Smooth muscle cell (in vitro differentiated cells): Measurements from ENCODE around the gene HNRNPM. TPM values are rescaled to one million over a fixed set of nuclear protein-coding genes. Genes with fewer than 3 reads are reported as not detected.

Experiments used
- DNase-seq: peaks from one replicate; lab custom pipeline; 2025; ENCODE audit not compliant: unreplicated experiment; lab: John Stamatoyannopoulos, UW
- H2AFZ ChIP-seq: fragments of 200-600 bp; sonication (generic); 2 replicates; pipeline ENCODE4 v1.6.0; 2016; ENCODE audit warnings: antibody characterized with exemption, low read depth, mild to moderate bottlenecking
- H3F3A ChIP-seq: fragments of 200-600 bp; sonication (generic); 2 replicates; pipeline ENCODE4 v1.6.0; 2017; ENCODE audit warnings: antibody characterized with exemption, low read depth
- H3K27ac ChIP-seq: fragments of 200-600 bp; sonication (generic); 2 replicates; pipeline ENCODE4 v1.5.1; 2016; ENCODE audit warnings: low read depth, mild to moderate bottlenecking
- H3K27me3 ChIP-seq: fragments of 200-600 bp; sonication (generic); 2 replicates; pipeline ENCODE4 v1.6.1; 2016; ENCODE audit warnings: low read depth, mild to moderate bottlenecking
- H3K36me3 ChIP-seq: fragments of 200-600 bp; sonication (generic); 2 replicates; pipeline ENCODE4 v1.5.1; 2016; ENCODE audit warnings: low read depth
- H3K4me1 ChIP-seq: fragments of 200-600 bp; sonication (generic); 2 replicates; pipeline ENCODE4 v1.5.1; 2016; ENCODE audit warnings: low read depth
- H3K4me2 ChIP-seq: fragments of 200-600 bp; sonication (generic); 2 replicates; pipeline ENCODE4 v1.6.0; 2016; ENCODE audit warnings: mild to moderate bottlenecking
- H3K4me3 ChIP-seq: fragments of 200-600 bp; sonication (generic); 2 replicates; pipeline ENCODE4 v1.5.1; 2016; ENCODE audit warnings: mild to moderate bottlenecking
- H3K79me2 ChIP-seq: fragments of 200-600 bp; sonication (generic); 2 replicates; pipeline ENCODE4 v1.6.0; 2016; ENCODE audit warnings: low read depth, mild to moderate bottlenecking
- H3K9ac ChIP-seq: fragments of 200-600 bp; sonication (generic); 2 replicates; pipeline ENCODE4 v1.6.0; 2016; ENCODE audit warnings: low read depth
- H3K9me3 ChIP-seq: fragments of 200-600 bp; sonication (generic); replicated peaks from 2 replicates; pipeline ENCODE4 v1.5.1; 2016; ENCODE audit warnings: low read depth
- H4K20me1 ChIP-seq: fragments of 200-600 bp; sonication (generic); 2 replicates; pipeline ENCODE4 v1.6.0; 2016; ENCODE audit warnings: low read depth
- CTCF ChIP-seq: fragments of 200-600 bp; sonication (generic); IDR thresholded peaks from 2 replicates; pipeline ENCODE4 v1.5.1; 2017; ENCODE audit warnings: borderline replicate concordance, mild to moderate bottlenecking, antibody characterized with exemption; ENCODE audit not compliant: insufficient read depth, poor library complexity, severe bottlenecking
- WGBS: methylation state at CpG from one replicate; pipeline ENCODE4 v1.1.7; 2016; ENCODE audit warnings: low lambda C conversion rate; 5-methylcytosine and 5-hydroxymethylcytosine counted together
- polyA plus RNA-seq: library from polyadenylated mRNA; unstranded; fragments of >200 nt; fragmentation: Nextera tagmentation; extraction: Ambion mirVana; gene quantifications from 2 replicates; pipeline ENCODE4 v1.2.1, GENCODE V29; 2016
- total RNA-seq: library from RNA; depleted of rRNA; stranded (reverse); fragments of >200 nt; gene quantifications from 2 replicates; pipeline ENCODE4 v1.2.3, GENCODE V29; 2014

HNRNPM gene
- total and polyA plus RNA-seq, 2 experiments from 2014 or later = 44.3 to 143 TPM

- Histone ChIP-seq H4K20me1 (no peaks in the 10 kb centered on the region), H3K9me3 (no peaks in the 10 kb centered on the region), H3K4me3 (no peak overlapping the region), H2AFZ (no peak overlapping the region), H3K9ac (no peak overlapping the region), H3K79me2 (no peaks in the 10 kb centered on the region), H3K36me3 (no peaks in the 10 kb centered on the region), H3K27me3 (no peaks in the 10 kb centered on the region), H3K27ac (no peak overlapping the region), H3F3A (no peaks in the 10 kb centered on the region), H3K4me2 (no peak overlapping the region), H3K4me1 (peaks cover 8% of the 10 kb centered on the region)
- WGBS = 98% methylated on average over 11 of the region's 11 CpGs
- DNase-seq = no peak
- TF ChIP-seq CTCF = no peak
These were observed 70.5 kb downstream of the HNRNPM start for GRCh38 chr19:8515317-8515716.

GRCh38 chr19:8517551-8518442 lies 73.0 kb downstream of the HNRNPM start:
- Histone ChIP-seq H3K27ac (no peak overlapping the region), H4K20me1 (no peaks in the 10 kb centered on the region), H3K9me3 (no peaks in the 10 kb centered on the region), H3K9ac (peak overlapping the region; percentile 3), H3K4me1 (peaks cover 7% of the 10 kb centered on the region), H3K4me3 (no peak overlapping the region), H3K27me3 (no peaks in the 10 kb centered on the region), H2AFZ (peak overlapping the region; percentile 51), H3F3A (no peaks in the 10 kb centered on the region), H3K79me2 (no peaks in the 10 kb centered on the region), H3K4me2 (no peak overlapping the region), H3K36me3 (no peaks in the 10 kb centered on the region)
- TF ChIP-seq CTCF = no peak
- 61% methylated on average over 10 of the region's 10 CpGs for WGBS
- no peak for DNase-seq

GRCh38 chr19:8518536-8518935 lies 73.8 kb downstream of the HNRNPM start:
- H3K9ac ChIP-seq = no peak overlapping the region
- no peak for DNase-seq
- TF ChIP-seq CTCF = no peak
- no peak overlapping the region for H2AFZ ChIP-seq
- H3K27ac ChIP-seq = no peak overlapping the region
- no peaks in the 10 kb centered on the region for H3K9me3 ChIP-seq
- WGBS = 91% methylated on average over 11 of the region's 11 CpGs
- no peaks in the 10 kb centered on the region for H3F3A ChIP-seq
- H3K27me3 ChIP-seq = no peaks in the 10 kb centered on the region
- no peaks in the 10 kb centered on the region for H3K4me1 ChIP-seq
- H3K79me2 ChIP-seq = no peaks in the 10 kb centered on the region
- H3K4me2 ChIP-seq = no peak overlapping the region
- H3K36me3 ChIP-seq = no peaks in the 10 kb centered on the region
- H3K4me3 ChIP-seq = no peak overlapping the region
- no peaks in the 10 kb centered on the region for H4K20me1 ChIP-seq

- Histone ChIP-seq H3K36me3 (no peaks in the 10 kb centered on the region), H3K79me2 (no peaks in the 10 kb centered on the region), H3K4me3 (no peak overlapping the region), H2AFZ (no peak overlapping the region), H4K20me1 (no peaks in the 10 kb centered on the region), H3K9ac (no peak overlapping the region), H3K27ac (no peak overlapping the region), H3K4me1 (no peaks in the 10 kb centered on the region), H3K27me3 (no peaks in the 10 kb centered on the region), H3K9me3 (no peaks in the 10 kb centered on the region), H3K4me2 (no peak overlapping the region), H3F3A (no peaks in the 10 kb centered on the region)
- DNase-seq = no peak
- no peak for TF ChIP-seq CTCF
- 98% methylated on average over 6 of the region's 6 CpGs for WGBS
These were observed 74.6 kb downstream of the HNRNPM start for GRCh38 chr19:8519388-8519787.
